ENCODE data around the gene HOXC10.

Gene HOXC10

GRCh38 chr12:53992377-53992889, 7.5 kb downstream of the HOXC10 start:
- no peak for DNase-seq (ENCODE audit: low read depth)

GRCh38 chr12:53993162-53994008, 8.4 kb downstream of the HOXC10 start:
- no peak for DNase-seq (ENCODE audit: low read depth)

GRCh38 chr12:53994009-53994263, 9.0 kb downstream of the HOXC10 start:
- no peak for DNase-seq (ENCODE audit: low read depth)

GRCh38 chr12:53994264-53995001, 9.5 kb downstream of the HOXC10 start:
- DNase-seq (ENCODE audit: low read depth): no peak

GRCh38 chr12:53995002-53995377, 10.0 kb downstream of the HOXC10 start:
- no peak for DNase-seq (ENCODE audit: low read depth)

GRCh38 chr12:53995378-53996239, 10.7 kb downstream of the HOXC10 start:
- DNase-seq (ENCODE audit: low read depth): no peak

GRCh38 chr12:53996240-53997203, 11.6 kb downstream of the HOXC10 start:
- DNase-seq (ENCODE audit: low read depth): no peak

GRCh38 chr12:53997204-53998109, 12.5 kb downstream of the HOXC10 start:
- no peak for DNase-seq (ENCODE audit: low read depth)

GRCh38 chr12:53998110-53998899, 13.4 kb downstream of the HOXC10 start:
- DNase-seq (ENCODE audit: low read depth): no peak

- no peak for DNase-seq (ENCODE audit: low read depth)
Measured at GRCh38 chr12:53998900-53999236, 13.9 kb downstream of the HOXC10 start.

- DNase-seq (ENCODE audit: low read depth): no peak
Measured at GRCh38 chr12:53999559-54000115, 14.7 kb downstream of the HOXC10 start.

GRCh38 chr12:54000116-54001114, 15.5 kb downstream of the HOXC10 start, which contains the start of gene HOXC9:
HOXC9 (plus strand) TSS chr12:54000161; CDS start chr12:54000189, 28 bp downstream.
- no peak for DNase-seq (ENCODE audit: low read depth)

GRCh38 chr12:54001283-54002187, 16.6 kb downstream of the HOXC10 start:
- DNase-seq (ENCODE audit: low read depth): no peak

- DNase-seq (ENCODE audit: low read depth): no peak
Measured at GRCh38 chr12:54002278-54002914, 17.4 kb downstream of the HOXC10 start.

GRCh38 chr12:54002915-54003389, 18.0 kb downstream of the HOXC10 start:
- DNase-seq (ENCODE audit: low read depth): no peak

- no peak for DNase-seq (ENCODE audit: low read depth)
Measured at GRCh38 chr12:54003625-54004024, 18.7 kb downstream of the HOXC10 start.

All from T-helper 22 cell (primary cell).